ENCODE data around the gene MYOC.
A peak's percentile ranks its signal among the peaks of the same experiment; 100 is the strongest.
"Not testable (repeated sequence)": the region's sequence is repeated elsewhere in the genome, so short reads cannot be mapped to it uniquely, and the experiment has no call there.

MYOC gene

GRCh38 chr1:171664976-171665375 lies 12.5 kb upstream of the MYOC start:
- Histone ChIP-seq H3K4me3 (ENCODE audit: low read length) (no peak overlapping the region), H3K4me1 (ENCODE audit: control insufficient read depth, insufficient read depth, low read length) (peaks cover 16% of the 10 kb centered on the region), H3K36me3 (ENCODE audit: control insufficient read depth, insufficient read depth, low read length, severe bottlenecking) (no peaks in the 10 kb centered on the region), H3K9me3 (ENCODE audit: control insufficient read depth, low read length) (no peaks in the 10 kb centered on the region), H3K27me3 (replicated peaks; ENCODE audit: control insufficient read depth, insufficient read depth, low read length) (no peaks in the 10 kb centered on the region), H3K9ac (ENCODE audit: low read length) (no peak overlapping the region)
- DNase-seq (ENCODE audit: low read depth) = peak; percentile 31

DNA sequence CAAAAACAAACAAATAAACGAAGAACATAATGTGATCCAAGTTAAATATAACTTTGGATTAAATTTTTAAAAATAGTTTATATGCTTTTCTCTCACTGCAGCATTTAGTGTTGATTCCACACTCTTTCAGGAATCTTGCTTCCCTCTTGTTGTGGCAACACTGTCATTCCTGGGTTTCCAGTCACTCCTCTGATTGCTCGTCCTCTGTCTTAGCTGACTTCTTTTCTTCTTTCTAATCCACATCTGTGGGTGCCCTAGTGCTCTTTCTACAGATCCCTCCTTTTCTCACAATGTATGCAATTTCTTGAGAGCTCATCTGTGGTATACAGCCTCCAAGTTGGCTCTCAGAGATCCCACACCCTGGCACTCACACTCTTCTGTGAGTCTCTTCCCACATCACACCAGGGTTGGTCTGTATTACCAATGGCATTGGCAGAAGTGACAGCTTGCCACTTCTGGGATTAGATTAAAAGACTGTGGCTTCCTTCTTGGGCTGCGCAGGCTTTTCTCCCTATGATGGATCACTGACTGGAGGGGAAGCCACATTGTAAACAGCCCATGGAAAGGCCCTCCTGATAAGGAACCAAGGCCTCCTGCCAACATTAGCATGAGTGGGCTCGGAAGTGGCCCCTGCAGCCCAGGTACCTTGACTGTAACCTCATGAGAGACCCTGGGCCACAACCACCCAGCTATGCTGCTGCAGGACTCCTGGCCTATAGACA lies 11.5 kb upstream of the MYOC start:
- H3K9me3 ChIP-seq (ENCODE audit: control insufficient read depth, low read length) = no peaks in the 10 kb centered on the region
- H3K4me1 ChIP-seq (ENCODE audit: control insufficient read depth, insufficient read depth, low read length) = peaks cover 16% of the 10 kb centered on the region
- no peaks in the 10 kb centered on the region for H3K27me3 ChIP-seq (replicated peaks; ENCODE audit: control insufficient read depth, insufficient read depth, low read length)
- peak overlapping the region; percentile 32 for H3K4me3 ChIP-seq (ENCODE audit: low read length)
- DNase-seq (ENCODE audit: low read depth) = peak; percentile 24
- peak overlapping the region; percentile 21 for H3K9ac ChIP-seq (ENCODE audit: low read length)
- H3K36me3 ChIP-seq (ENCODE audit: control insufficient read depth, insufficient read depth, low read length, severe bottlenecking) = no peaks in the 10 kb centered on the region

DNA sequence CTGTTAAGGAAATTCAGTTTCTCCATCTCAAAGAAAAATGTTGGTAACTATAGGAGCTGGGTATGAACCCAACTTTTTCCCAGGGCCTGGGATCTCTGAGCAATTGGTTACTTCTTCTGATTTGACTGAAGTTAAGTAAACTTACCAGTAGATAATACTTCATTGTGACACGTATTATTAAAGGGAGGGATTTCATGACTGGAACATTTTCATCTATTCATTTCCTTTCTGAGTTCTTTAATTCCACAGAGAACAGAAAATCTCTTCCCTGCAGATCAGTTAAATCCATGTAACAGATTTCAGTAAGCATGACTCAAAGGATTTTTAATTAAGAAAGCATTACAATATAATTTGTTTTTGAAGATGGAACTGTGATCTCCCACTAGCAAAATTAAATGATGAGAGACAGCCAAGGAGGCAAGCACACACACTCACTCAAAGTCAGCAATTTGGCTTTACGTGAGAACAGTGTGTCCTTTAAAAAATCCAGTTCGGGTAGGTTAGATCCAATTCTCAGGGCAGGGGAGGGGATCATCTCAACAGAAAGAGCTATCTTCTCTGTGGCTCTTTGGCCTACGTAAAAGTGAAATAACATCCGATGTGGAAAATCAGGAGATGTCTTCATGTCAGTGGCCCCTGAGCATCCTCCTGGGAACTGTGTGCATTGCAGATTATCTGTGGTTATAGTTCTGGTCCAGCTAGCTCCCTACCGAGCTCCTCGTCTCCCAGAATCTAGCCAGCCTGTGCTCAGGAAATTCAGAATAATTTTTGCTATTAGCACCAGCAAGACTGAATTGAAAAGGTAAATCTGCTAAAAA lies 10.8 kb upstream of the MYOC start:
- peak overlapping the region; percentile 21 for H3K9ac ChIP-seq (ENCODE audit: low read length)
- H3K4me3 ChIP-seq (ENCODE audit: low read length) = peak overlapping the region; percentile 25
- no peaks in the 10 kb centered on the region for H3K36me3 ChIP-seq (ENCODE audit: control insufficient read depth, insufficient read depth, low read length, severe bottlenecking)
- DNase-seq (ENCODE audit: low read depth) = no peak
- no peaks in the 10 kb centered on the region for H3K27me3 ChIP-seq (replicated peaks; ENCODE audit: control insufficient read depth, insufficient read depth, low read length)
- peaks cover 16% of the 10 kb centered on the region for H3K4me1 ChIP-seq (ENCODE audit: control insufficient read depth, insufficient read depth, low read length)
- no peaks in the 10 kb centered on the region for H3K9me3 ChIP-seq (ENCODE audit: control insufficient read depth, low read length)

DNA sequence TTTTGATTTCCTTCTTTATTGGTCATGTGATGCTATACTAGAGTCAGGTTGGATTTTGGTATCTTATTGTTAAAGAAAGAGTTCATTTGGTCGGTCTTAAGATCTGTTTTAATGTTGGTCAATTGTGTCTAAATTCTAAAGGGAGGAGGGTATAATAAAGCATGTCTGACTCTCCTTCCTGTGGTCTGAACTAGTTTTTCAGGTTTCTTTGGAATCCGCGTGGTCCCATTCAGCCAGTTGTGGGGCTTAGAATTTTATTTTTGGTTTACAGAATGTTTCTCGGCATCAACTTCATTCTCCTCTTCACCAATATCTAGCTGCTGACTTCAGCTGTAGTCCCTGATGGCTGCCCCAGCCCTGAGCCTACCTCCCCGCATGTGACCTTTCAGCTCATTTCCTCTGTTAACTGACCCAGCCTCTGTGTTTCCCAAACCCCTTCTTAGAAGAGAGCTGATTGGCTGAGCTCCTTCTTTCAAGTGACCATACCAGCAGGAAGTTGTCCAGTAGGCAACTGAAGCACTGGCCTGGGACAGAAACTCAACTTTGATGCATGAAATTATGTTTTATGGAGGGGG lies 8.7 kb upstream of the MYOC start:
- Histone ChIP-seq H3K27me3 (replicated peaks; ENCODE audit: control insufficient read depth, insufficient read depth, low read length) (no peaks in the 10 kb centered on the region), H3K9ac (ENCODE audit: low read length) (no peak overlapping the region), H3K4me1 (ENCODE audit: control insufficient read depth, insufficient read depth, low read length) (peaks cover 16% of the 10 kb centered on the region), H3K9me3 (ENCODE audit: control insufficient read depth, low read length) (no peaks in the 10 kb centered on the region), H3K4me3 (ENCODE audit: low read length) (no peak overlapping the region), H3K36me3 (ENCODE audit: control insufficient read depth, insufficient read depth, low read length, severe bottlenecking) (no peaks in the 10 kb centered on the region)
- no peak for DNase-seq (ENCODE audit: low read depth)

GRCh38 chr1:171656206-171656605 lies 3.7 kb upstream of the MYOC start:
- peaks cover 25% of the 10 kb centered on the region for H3K4me1 ChIP-seq (ENCODE audit: control insufficient read depth, insufficient read depth, low read length)
- not testable (repeated sequence) for H3K9ac ChIP-seq (ENCODE audit: low read length); H3K4me3 ChIP-seq (ENCODE audit: low read length); DNase-seq (ENCODE audit: low read depth); H3K27me3 ChIP-seq (replicated peaks; ENCODE audit: control insufficient read depth, insufficient read depth, low read length); H3K9me3 ChIP-seq (ENCODE audit: control insufficient read depth, low read length); H3K36me3 ChIP-seq (ENCODE audit: control insufficient read depth, insufficient read depth, low read length, severe bottlenecking)

GRCh38 chr1:171655746-171656116 lies 3.2 kb upstream of the MYOC start:
- Histone ChIP-seq H3K27me3 (replicated peaks; ENCODE audit: control insufficient read depth, insufficient read depth, low read length) (no peaks in the 10 kb centered on the region), H3K36me3 (ENCODE audit: control insufficient read depth, insufficient read depth, low read length, severe bottlenecking) (no peaks in the 10 kb centered on the region), H3K4me1 (ENCODE audit: control insufficient read depth, insufficient read depth, low read length) (peaks cover 25% of the 10 kb centered on the region), H3K9ac (ENCODE audit: low read length) (peak overlapping the region; percentile 65), H3K4me3 (ENCODE audit: low read length) (peak overlapping the region; percentile 23), H3K9me3 (ENCODE audit: control insufficient read depth, low read length) (no peaks in the 10 kb centered on the region)
- DNase-seq (ENCODE audit: low read depth) = no peak

DNA sequence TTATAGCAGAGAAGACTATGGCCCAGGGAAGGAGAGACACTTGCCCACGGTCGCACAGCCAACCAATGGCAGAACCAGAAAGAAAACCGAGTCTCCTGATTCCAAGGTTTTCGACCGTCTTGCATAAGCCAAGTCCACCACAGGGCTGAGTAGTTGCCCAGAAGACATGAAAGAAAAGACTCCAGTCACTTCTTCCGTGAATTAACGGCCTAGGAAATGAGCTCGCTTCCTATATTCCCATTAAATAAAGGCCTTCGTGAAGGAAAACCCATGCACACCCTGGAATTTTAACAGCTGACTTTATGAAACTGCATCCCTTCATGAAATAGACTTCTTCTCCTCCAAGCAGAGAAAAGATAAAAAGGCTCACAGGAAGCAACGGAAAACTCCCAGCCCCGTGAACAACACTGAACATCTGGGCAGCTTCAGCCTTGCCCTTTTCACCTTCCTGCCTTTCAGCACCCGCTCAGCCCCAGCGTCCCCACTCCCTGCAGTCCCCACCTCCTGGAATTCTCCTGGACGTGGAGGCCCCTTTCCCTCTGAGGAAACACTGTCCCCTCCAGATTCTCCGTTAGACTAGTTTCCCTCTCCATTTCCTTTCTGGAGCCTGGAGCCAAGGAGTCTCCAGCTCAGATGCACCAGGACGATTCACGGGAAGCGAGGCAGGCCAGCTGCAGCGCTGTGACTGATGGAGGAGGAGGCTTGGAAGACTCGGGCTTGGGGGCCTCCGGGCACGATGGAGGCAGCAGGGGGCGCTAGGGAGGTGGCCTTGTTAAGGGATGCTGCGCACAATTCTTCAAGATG lies 2.7 kb upstream of the MYOC start:
- H3K36me3 ChIP-seq (ENCODE audit: control insufficient read depth, insufficient read depth, low read length, severe bottlenecking) = no peaks in the 10 kb centered on the region

DNA sequence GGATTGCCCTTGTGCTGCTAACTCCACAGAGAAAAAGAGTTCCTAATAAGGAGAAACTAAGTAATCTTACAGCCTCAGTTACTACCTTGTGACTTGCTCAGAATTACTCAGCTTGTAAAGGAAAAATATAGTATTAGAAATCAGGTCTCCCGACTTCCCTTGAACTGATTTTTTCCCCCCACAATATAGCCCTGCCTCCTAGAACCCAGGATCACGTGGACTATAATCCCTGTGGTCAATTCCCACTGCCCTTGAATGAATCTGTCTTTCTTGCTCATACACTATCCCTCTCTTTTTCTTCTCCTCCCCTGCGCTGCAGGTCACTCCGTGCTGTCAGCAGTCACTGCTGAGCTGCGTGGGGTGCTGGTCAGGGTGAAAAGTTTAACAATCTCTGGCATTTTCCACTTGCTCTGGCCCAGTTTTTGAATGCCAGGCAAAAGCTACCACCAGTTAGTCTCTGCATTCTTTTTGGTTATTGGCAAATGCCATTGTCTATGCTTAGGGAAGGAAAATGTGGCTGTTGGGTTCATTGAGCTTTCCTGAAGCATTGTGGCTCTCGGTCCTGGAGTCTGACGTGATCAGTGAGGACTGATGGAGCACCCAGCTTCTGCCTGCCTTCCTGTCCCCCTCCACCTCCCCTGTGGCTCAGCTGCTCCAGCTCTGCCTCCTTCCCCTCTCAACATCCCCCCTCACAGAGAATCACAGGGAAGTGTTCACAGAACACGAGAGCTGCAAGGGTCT lies 1.9 kb upstream of the MYOC start:
- no peaks in the 10 kb centered on the region for H3K36me3 ChIP-seq (ENCODE audit: control insufficient read depth, insufficient read depth, low read length, severe bottlenecking)
- H3K9ac ChIP-seq (ENCODE audit: low read length) = peak overlapping the region; percentile 65
- peak overlapping the region; percentile 23 for H3K4me3 ChIP-seq (ENCODE audit: low read length)
- no peaks in the 10 kb centered on the region for H3K9me3 ChIP-seq (ENCODE audit: control insufficient read depth, low read length)
- H3K27me3 ChIP-seq (replicated peaks; ENCODE audit: control insufficient read depth, insufficient read depth, low read length) = no peaks in the 10 kb centered on the region
- peak; percentile 66 for DNase-seq (ENCODE audit: low read depth)
- H3K4me1 ChIP-seq (ENCODE audit: control insufficient read depth, insufficient read depth, low read length) = peaks cover 25% of the 10 kb centered on the region

More for the DNA sequence above, 2.7 kb upstream of the MYOC start:
- DNase-seq (ENCODE audit: low read depth) = peak; percentile 27
- H3K4me1 ChIP-seq (ENCODE audit: control insufficient read depth, insufficient read depth, low read length) = peaks cover 25% of the 10 kb centered on the region
- H3K9ac ChIP-seq (ENCODE audit: low read length) = peak overlapping the region; percentile 65
- H3K4me3 ChIP-seq (ENCODE audit: low read length) = peak overlapping the region; percentile 23
- no peaks in the 10 kb centered on the region for H3K27me3 ChIP-seq (replicated peaks; ENCODE audit: control insufficient read depth, insufficient read depth, low read length)
- H3K9me3 ChIP-seq (ENCODE audit: control insufficient read depth, low read length) = no peaks in the 10 kb centered on the region

DNA sequence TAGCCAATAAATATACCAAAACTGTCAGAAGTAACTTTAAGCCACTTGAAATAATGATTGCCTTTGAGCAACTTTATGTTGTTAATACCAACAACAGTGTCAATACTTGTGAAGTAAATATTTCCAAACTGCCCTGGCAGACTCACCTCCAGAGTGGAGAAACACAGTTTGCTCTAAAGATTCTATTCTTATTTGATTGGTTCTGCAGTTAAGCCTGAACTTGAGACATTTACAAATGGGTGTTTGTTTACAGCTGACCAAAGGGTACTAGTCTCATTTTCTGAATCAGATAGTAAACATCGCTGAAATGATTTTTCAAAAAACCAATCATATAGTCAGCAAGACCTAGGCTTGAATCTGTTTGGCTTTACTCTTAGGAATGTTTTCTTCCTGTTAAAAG lies 1.3 kb upstream of the MYOC start:
- Histone ChIP-seq H3K4me1 (ENCODE audit: control insufficient read depth, insufficient read depth, low read length) (peaks cover 25% of the 10 kb centered on the region), H3K9me3 (ENCODE audit: control insufficient read depth, low read length) (no peaks in the 10 kb centered on the region), H3K27me3 (replicated peaks; ENCODE audit: control insufficient read depth, insufficient read depth, low read length) (no peaks in the 10 kb centered on the region), H3K36me3 (ENCODE audit: control insufficient read depth, insufficient read depth, low read length, severe bottlenecking) (no peaks in the 10 kb centered on the region), H3K9ac (ENCODE audit: low read length) (peak overlapping the region; percentile 51), H3K4me3 (ENCODE audit: low read length) (peak overlapping the region; percentile 17)
- DNase-seq (ENCODE audit: low read depth) = peak; percentile 30

DNA sequence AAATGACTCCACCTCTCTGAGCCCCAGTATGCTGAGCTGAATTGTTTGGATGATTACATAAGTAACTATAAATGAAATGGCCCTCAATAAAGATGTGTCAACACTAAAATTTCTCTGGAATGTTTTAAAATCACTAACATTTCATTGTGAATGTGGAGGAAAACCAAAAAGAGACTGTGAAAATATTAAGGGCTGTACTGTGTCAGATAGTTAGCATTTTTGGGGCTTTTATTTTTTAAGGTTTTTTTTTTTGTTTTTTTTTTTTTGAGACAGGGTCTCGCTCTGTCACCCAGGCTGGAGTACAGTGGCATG lies 6.3 kb downstream of the MYOC start:
- Histone ChIP-seq H3K4me3 (ENCODE audit: low read length) (no peak overlapping the region), H3K27me3 (replicated peaks; ENCODE audit: control insufficient read depth, insufficient read depth, low read length) (no peaks in the 10 kb centered on the region), H3K9me3 (ENCODE audit: control insufficient read depth, low read length) (no peaks in the 10 kb centered on the region), H3K9ac (ENCODE audit: low read length) (no peak overlapping the region), H3K36me3 (ENCODE audit: control insufficient read depth, insufficient read depth, low read length, severe bottlenecking) (no peaks in the 10 kb centered on the region), H3K4me1 (ENCODE audit: control insufficient read depth, insufficient read depth, low read length) (peaks cover 35% of the 10 kb centered on the region)
- peak; percentile 10 for DNase-seq (ENCODE audit: low read depth)
